Measurements from ENCODE around the gene IER3.
A peak's percentile ranks its signal among the peaks of the same experiment; 100 is the strongest.
"Not testable (repeated sequence)": the region's sequence is repeated elsewhere in the genome, so short reads cannot be mapped to it uniquely, and the experiment has no call there.

IER3 gene

GRCh38 chr6:30725713-30726505 lies 18.4 kb downstream of the IER3 start:
- DNase-seq (ENCODE audit: low read depth in 2 of 3, low spot score in 2 of 3) = no peak

GRCh38 chr6:30724906-30725667 lies 19.3 kb downstream of the IER3 start:
- no peak for DNase-seq (ENCODE audit: low read depth in 2 of 3, low spot score in 2 of 3)

- not testable (repeated sequence) for DNase-seq (ENCODE audit: low read depth in 2 of 3, low spot score in 2 of 3)
Observed at GRCh38 chr6:30723843-30724741, 20.3 kb downstream of the IER3 start.

- not testable (repeated sequence) for DNase-seq (ENCODE audit: low read depth in 2 of 3, low spot score in 2 of 3)
Observed at GRCh38 chr6:30723159-30723842, 21.0 kb downstream of the IER3 start.

GRCh38 chr6:30722280-30723112 lies 21.9 kb downstream of the IER3 start:
- peak; percentile 51 to 90 (median 88) for DNase-seq (ENCODE audit: low read depth in 2 of 3, low spot score in 2 of 3)

GRCh38 chr6:30722025-30722279 lies 22.4 kb downstream of the IER3 start:
- not testable (repeated sequence) for DNase-seq (ENCODE audit: low read depth in 2 of 3, low spot score in 2 of 3)

- peak; percentile 91 to 96 (median 94) for DNase-seq (ENCODE audit: low read depth in 2 of 3, low spot score in 2 of 3)
Observed at GRCh38 chr6:30721198-30722024, 22.9 kb downstream of the IER3 start.

- DNase-seq (ENCODE audit: low read depth in 2 of 3, low spot score in 2 of 3) = no peak
Observed at GRCh38 chr6:30720738-30721197, 23.6 kb downstream of the IER3 start.

GRCh38 chr6:30719791-30720737 lies 24.3 kb downstream of the IER3 start, which contains the start of gene TUBB:
Gene TUBB, plus strand, starts transcription at chr6:30720352. Its CDS starts 155 bp downstream, at chr6:30720507.
- DNase-seq (ENCODE audit: low read depth in 2 of 3, low spot score in 2 of 3) = peak; percentile 83 to 91 (median 90)

GRCh38 chr6:30719356-30719755 lies 25.0 kb downstream of the IER3 start:
- DNase-seq (ENCODE audit: low read depth in 2 of 3, low spot score in 2 of 3) = no peak

- DNase-seq (ENCODE audit: low read depth in 2 of 3, low spot score in 2 of 3) = not testable (repeated sequence)
Observed at GRCh38 chr6:30717845-30718720, 26.3 kb downstream of the IER3 start.

- DNase-seq (ENCODE audit: low read depth in 2 of 3, low spot score in 2 of 3) = peak; percentile 94 to 98 (median 94)
Observed at GRCh38 chr6:30717129-30717844, 27.1 kb downstream of the IER3 start, which contains the start of gene MDC1. Gene MDC1, minus strand, starts transcription at chr6:30717281. Its CDS starts 2,106 bp downstream, at chr6:30715175.

- DNase-seq (ENCODE audit: low read depth in 2 of 3, low spot score in 2 of 3) = no peak
Observed at GRCh38 chr6:30716879-30717128, 27.5 kb downstream of the IER3 start.

- DNase-seq (ENCODE audit: low read depth in 2 of 3, low spot score in 2 of 3) = no peak
Observed at GRCh38 chr6:30714263-30714662, 30.1 kb downstream of the IER3 start.

GRCh38 chr6:30712441-30712945 lies 31.9 kb downstream of the IER3 start:
- DNase-seq (ENCODE audit: low read depth in 2 of 3, low spot score in 2 of 3) = no peak

- DNase-seq (ENCODE audit: low read depth in 2 of 3, low spot score in 2 of 3) = no peak
Observed at GRCh38 chr6:30711758-30712380, 32.5 kb downstream of the IER3 start.
